Right renal pelvis (tissue), 4 donors: ENCODE data around the gene HELLS. TPM values are rescaled to one million over a fixed set of nuclear protein-coding genes. Genes with fewer than 3 reads are reported as not detected.
A peak's percentile ranks its signal among the peaks of the same experiment; 100 is the strongest.
"Not testable (repeated sequence)": the region's sequence is repeated elsewhere in the genome, so short reads cannot be mapped to it uniquely, and the experiment has no call there.

Experiments used
- DNase-seq, 4 donors: peaks; one replicate each; pipeline ENCODE4 v3.0.0-alpha.2; 2013; ENCODE audit warnings: low read depth in 4 of 4, low spot score in 3 of 4, missing footprints in 1 of 4
- polyA plus RNA-seq, 4 donors: library from polyadenylated mRNA; unstranded; fragments of 120-200 nt; gene quantifications; one replicate each; pipeline ENCODE4 v1.2.1, GENCODE V29; 2013; ENCODE audit not compliant: insufficient read length in 4 of 4

HELLS gene
- polyA plus RNA-seq, 4 donors = 25.2 to 35.5 (median 30.7) TPM

- no peak for DNase-seq
Observed at GRCh38 chr10:94602729-94603515, 57.3 kb downstream of the HELLS start.

- DNase-seq = no peak
Observed at GRCh38 chr10:94607111-94607510, 61.5 kb downstream of the HELLS start.

- DNase-seq = no peak
Observed at GRCh38 chr10:94608559-94608958, 63.0 kb downstream of the HELLS start.

- DNase-seq = no peak
Observed at GRCh38 chr10:94614558-94614957, 69.0 kb downstream of the HELLS start.

- no peak for DNase-seq
Observed at GRCh38 chr10:94617389-94617944, 71.9 kb downstream of the HELLS start.

GRCh38 chr10:94622666-94623205 lies 77.1 kb downstream of the HELLS start:
- no peak for DNase-seq

- no peak for DNase-seq
Observed at GRCh38 chr10:94623572-94623971, 78.0 kb downstream of the HELLS start.

- no peak for DNase-seq
Observed at GRCh38 chr10:94626476-94626875, 80.9 kb downstream of the HELLS start.

GRCh38 chr10:94627511-94627910 lies 81.9 kb downstream of the HELLS start:
- no peak for DNase-seq

GRCh38 chr10:94630017-94630688 lies 84.6 kb downstream of the HELLS start:
- DNase-seq = peak; percentile 16 to 29 (median 24)

- no peak for DNase-seq
Observed at GRCh38 chr10:94631077-94631875, 85.7 kb downstream of the HELLS start.

GRCh38 chr10:94632954-94633353 lies 87.4 kb downstream of the HELLS start:
- no peak for DNase-seq

GRCh38 chr10:94638097-94638496 lies 92.5 kb downstream of the HELLS start:
- DNase-seq = not testable (repeated sequence)

GRCh38 chr10:94639902-94640301 lies 94.3 kb downstream of the HELLS start:
- no peak for DNase-seq

GRCh38 chr10:94640562-94640961 lies 95.0 kb downstream of the HELLS start:
- no peak for DNase-seq

GRCh38 chr10:94641480-94641879 lies 95.9 kb downstream of the HELLS start:
- no peak for DNase-seq

GRCh38 chr10:94644352-94644751 lies 98.8 kb downstream of the HELLS start:
- no peak for DNase-seq

GRCh38 chr10:94645285-94645684 lies 99.7 kb downstream of the HELLS start:
- no peak for DNase-seq
